Left renal cortex interstitium (tissue), 4 donors: ENCODE measurements around the gene ZNF438. TPM values are rescaled to one million over a fixed set of nuclear protein-coding genes. Genes with fewer than 3 reads are reported as not detected.

ENCODE experiments used
- DNase-seq, 4 donors: peaks; one replicate each; pipeline ENCODE4 v3.0.0-alpha.2; 2013; ENCODE audit warnings: low read depth in 4 of 4, low spot score in 2 of 4, missing footprints in 1 of 4
- polyA plus RNA-seq, 4 donors: library from polyadenylated mRNA; unstranded; fragments of 120-200 nt; gene quantifications; one replicate each; pipeline ENCODE4 v1.2.1, GENCODE V29; 2013; ENCODE audit not compliant: insufficient read length in 4 of 4

The ZNF438 gene
- polyA plus RNA-seq, 4 donors = 7.6 to 9.4 (median 8.5) TPM

- no peak for DNase-seq
Observed at GRCh38 chr10:30832749-30833627, 198.7 kb downstream of the ZNF438 start.

- DNase-seq = no peak
Observed at GRCh38 chr10:30832001-30832748, 199.5 kb downstream of the ZNF438 start.

- DNase-seq = no peak
Observed at GRCh38 chr10:30831426-30831825, 200.2 kb downstream of the ZNF438 start.

- DNase-seq = no peak
Observed at GRCh38 chr10:30830315-30831230, 201.1 kb downstream of the ZNF438 start.

- DNase-seq = no peak
Observed at GRCh38 chr10:30829901-30830300, 201.8 kb downstream of the ZNF438 start.

- no peak for DNase-seq
Observed at GRCh38 chr10:30828680-30829079, 203.0 kb downstream of the ZNF438 start.

- no peak for DNase-seq
Observed at GRCh38 chr10:30828164-30828563, 203.5 kb downstream of the ZNF438 start.

- DNase-seq = no peak
Observed at GRCh38 chr10:30827531-30828120, 204.0 kb downstream of the ZNF438 start.

GRCh38 chr10:30826679-30827078, 205.0 kb downstream of the ZNF438 start:
- no peak for DNase-seq

GRCh38 chr10:30825495-30825894, 206.2 kb downstream of the ZNF438 start:
- no peak for DNase-seq

- DNase-seq = no peak
Observed at GRCh38 chr10:30825022-30825421, 206.6 kb downstream of the ZNF438 start.

- no peak for DNase-seq
Observed at GRCh38 chr10:30823651-30824050, 208.0 kb downstream of the ZNF438 start.

- no peak for DNase-seq
Observed at GRCh38 chr10:30822693-30823465, 208.8 kb downstream of the ZNF438 start.

GRCh38 chr10:30821994-30822692, 209.5 kb downstream of the ZNF438 start:
- no peak for DNase-seq

- DNase-seq = no peak
Observed at GRCh38 chr10:30821261-30821993, 210.2 kb downstream of the ZNF438 start.

- DNase-seq = no peak
Observed at GRCh38 chr10:30820261-30820991, 211.2 kb downstream of the ZNF438 start.

- DNase-seq = no peak
Observed at GRCh38 chr10:30819341-30820181, 212.1 kb downstream of the ZNF438 start.
